Measurements from ENCODE around the gene TRIM7.

DNA sequence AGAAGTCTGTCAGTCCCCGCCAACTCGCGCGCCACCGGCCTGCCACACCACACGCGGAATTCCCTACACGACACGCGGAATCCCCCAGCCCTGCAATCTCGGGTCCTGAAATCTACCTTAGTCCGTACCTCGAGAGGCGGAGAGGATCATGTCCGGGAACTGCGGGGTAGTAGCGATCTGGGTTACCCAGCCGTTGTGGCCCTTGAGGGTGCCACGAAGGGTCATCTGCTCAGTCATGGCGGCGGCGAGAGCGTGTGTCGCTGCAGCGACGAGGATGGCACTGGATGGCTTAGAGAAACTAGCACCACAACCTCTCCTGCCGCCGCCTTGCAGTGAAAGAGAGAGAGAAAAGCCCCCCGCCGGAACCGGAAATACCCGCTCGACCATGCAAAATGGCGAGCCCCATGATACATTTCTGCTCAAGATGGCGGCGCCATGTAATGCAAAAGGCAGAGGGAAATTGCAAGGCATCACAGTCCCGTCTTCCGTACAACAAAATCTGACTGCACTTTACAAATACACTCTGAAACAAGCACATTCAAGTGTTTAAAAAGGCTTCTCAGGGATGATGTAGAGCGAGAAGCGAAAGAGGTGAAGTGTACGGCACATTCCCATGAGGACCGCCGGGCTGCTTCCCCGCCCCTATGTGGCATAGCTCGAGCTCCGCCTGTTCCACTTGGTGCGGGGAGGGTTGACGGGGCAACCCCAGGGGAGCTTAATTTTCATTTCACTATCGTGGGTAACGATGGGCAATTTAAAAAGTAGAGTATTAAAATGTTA, 38.8 kb upstream of the TRIM7 start, which contains the start of gene RACK1:
- TF ChIP-seq, protein P1, sequence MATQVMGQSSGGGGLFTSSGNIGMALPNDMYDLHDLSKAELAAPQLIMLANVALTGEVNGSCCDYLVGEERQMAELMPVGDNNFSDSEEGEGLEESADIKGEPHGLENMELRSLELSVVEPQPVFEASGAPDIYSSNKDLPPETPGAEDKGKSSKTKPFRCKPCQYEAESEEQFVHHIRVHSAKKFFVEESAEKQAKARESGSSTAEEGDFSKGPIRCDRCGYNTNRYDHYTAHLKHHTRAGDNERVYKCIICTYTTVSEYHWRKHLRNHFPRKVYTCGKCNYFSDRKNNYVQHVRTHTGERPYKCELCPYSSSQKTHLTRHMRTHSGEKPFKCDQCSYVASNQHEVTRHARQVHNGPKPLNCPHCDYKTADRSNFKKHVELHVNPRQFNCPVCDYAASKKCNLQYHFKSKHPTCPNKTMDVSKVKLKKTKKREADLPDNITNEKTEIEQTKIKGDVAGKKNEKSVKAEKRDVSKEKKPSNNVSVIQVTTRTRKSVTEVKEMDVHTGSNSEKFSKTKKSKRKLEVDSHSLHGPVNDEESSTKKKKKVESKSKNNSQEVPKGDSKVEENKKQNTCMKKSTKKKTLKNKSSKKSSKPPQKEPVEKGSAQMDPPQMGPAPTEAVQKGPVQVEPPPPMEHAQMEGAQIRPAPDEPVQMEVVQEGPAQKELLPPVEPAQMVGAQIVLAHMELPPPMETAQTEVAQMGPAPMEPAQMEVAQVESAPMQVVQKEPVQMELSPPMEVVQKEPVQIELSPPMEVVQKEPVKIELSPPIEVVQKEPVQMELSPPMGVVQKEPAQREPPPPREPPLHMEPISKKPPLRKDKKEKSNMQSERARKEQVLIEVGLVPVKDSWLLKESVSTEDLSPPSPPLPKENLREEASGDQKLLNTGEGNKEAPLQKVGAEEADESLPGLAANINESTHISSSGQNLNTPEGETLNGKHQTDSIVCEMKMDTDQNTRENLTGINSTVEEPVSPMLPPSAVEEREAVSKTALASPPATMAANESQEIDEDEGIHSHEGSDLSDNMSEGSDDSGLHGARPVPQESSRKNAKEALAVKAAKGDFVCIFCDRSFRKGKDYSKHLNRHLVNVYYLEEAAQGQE (IDR thresholded peaks at IDR 0.05; ENCODE audit: low read depth), result no peak
- TF ChIP-seq, protein P2, sequence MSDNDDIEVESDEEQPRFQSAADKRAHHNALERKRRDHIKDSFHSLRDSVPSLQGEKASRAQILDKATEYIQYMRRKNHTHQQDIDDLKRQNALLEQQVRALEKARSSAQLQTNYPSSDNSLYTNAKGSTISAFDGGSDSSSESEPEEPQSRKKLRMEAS (IDR thresholded peaks at IDR 0.05), result peak; percentile 96
- TF ChIP-seq EGR1 (IDR thresholded peaks at IDR 0.05) (peak; percentile 91), EP300 (IDR thresholded peaks at IDR 0.05; ENCODE audit: borderline replicate concordance) (no peak), CREB1 (IDR thresholded peaks at IDR 0.05; ENCODE audit: low read depth) (no peak; the same call in 1 of the 2 replicates), NFIC (IDR thresholded peaks at IDR 0.05) (0 out of 2 replicates have a peak, but pooled peaks have one; percentile 7), TEAD4 (IDR thresholded peaks at IDR 0.05) (peak; percentile 63; the same call in 1 of the 2 replicates), RAD21 (IDR thresholded peaks at IDR 0.05; ENCODE audit: low read depth) (no peak), YY1 (IDR thresholded peaks at IDR 0.05; ENCODE audit: low read depth) (peak; percentile 99), TAF1 (IDR thresholded peaks at IDR 0.05; ENCODE audit: low read depth) (peak; percentile 100)
